Central memory CD8-positive, alpha-beta T cell (primary cell): ENCODE results near the gene ZNF438.

ENCODE experiments used
- ATAC-seq: fragments of 150-1000 bp; cut with Tn5 transposase; replicated peaks from 2 replicates; pipeline ENCODE4 v1.10.0; 2022; ENCODE audit warnings: mild to moderate bottlenecking, moderate FRiP score, moderate number of reproducible peaks; ENCODE audit not compliant: poor library complexity, severe bottlenecking; ENCODE audit errors: extremely low read depth
- DNase-seq, 2 donors: peaks; one replicate each; pipeline ENCODE4 v3.0.0; 2021; ENCODE audit warnings: low spot score in 2 of 2
- H3K27ac Mint-ChIP-seq: one replicate; pipeline ENCODE4 v1.8.0; 2022; ENCODE audit warnings: low read depth, mild to moderate bottlenecking, moderate library complexity, mixed read lengths
- H3K27me3 Mint-ChIP-seq: one replicate; pipeline ENCODE4 v1.8.0; 2022; ENCODE audit warnings: mixed read lengths
- H3K36me3 Mint-ChIP-seq: one replicate; pipeline ENCODE4 v1.8.0; 2022; ENCODE audit warnings: mild to moderate bottlenecking, moderate library complexity, mixed read lengths; ENCODE audit not compliant: insufficient read depth
- H3K4me1 Mint-ChIP-seq: one replicate; pipeline ENCODE4 v1.8.0; 2022; ENCODE audit warnings: mixed read lengths
- H3K4me3 Mint-ChIP-seq: one replicate; pipeline ENCODE4 v1.8.0; 2022; ENCODE audit warnings: mild to moderate bottlenecking, moderate library complexity, mixed read lengths
- H3K9me3 Mint-ChIP-seq: one replicate; pipeline ENCODE4 v1.8.0; 2022; ENCODE audit warnings: mixed read lengths

The ZNF438 gene

GRCh38 chr10:30849231-30850035 is 182.2 kb downstream of the ZNF438 start:
- H3K27me3 Mint-ChIP-seq: no peaks in the 10 kb centered on the region
- no peaks in the 10 kb centered on the region for H3K9me3 Mint-ChIP-seq
- DNase-seq (no peak), ATAC-seq (no peak)
- peaks cover 1% of the 10 kb centered on the region for H3K36me3 Mint-ChIP-seq
- H3K27ac Mint-ChIP-seq: no peak overlapping the region
- H3K4me1 Mint-ChIP-seq: no peaks in the 10 kb centered on the region
- H3K4me3 Mint-ChIP-seq: no peak overlapping the region

- DNase-seq (no peak), ATAC-seq (no peak)
- no peaks in the 10 kb centered on the region for H3K9me3 Mint-ChIP-seq
- H3K4me1 Mint-ChIP-seq: no peaks in the 10 kb centered on the region
- H3K4me3 Mint-ChIP-seq: no peak overlapping the region
- H3K27ac Mint-ChIP-seq: no peak overlapping the region
- H3K36me3 Mint-ChIP-seq: peaks cover 1% of the 10 kb centered on the region
- no peaks in the 10 kb centered on the region for H3K27me3 Mint-ChIP-seq
Observed at GRCh38 chr10:30848396-30849032, 183.2 kb downstream of the ZNF438 start.

GRCh38 chr10:30847642-30848041 is 184.0 kb downstream of the ZNF438 start:
- no peak for DNase-seq
- H3K4me1 Mint-ChIP-seq: no peaks in the 10 kb centered on the region
- ATAC-seq: no peak
- no peak overlapping the region for H3K4me3 Mint-ChIP-seq
- H3K9me3 Mint-ChIP-seq: no peaks in the 10 kb centered on the region
- H3K27ac Mint-ChIP-seq: no peak overlapping the region
- H3K36me3 Mint-ChIP-seq: peaks cover 1% of the 10 kb centered on the region
- H3K27me3 Mint-ChIP-seq: no peaks in the 10 kb centered on the region

- no peaks in the 10 kb centered on the region for H3K4me1 Mint-ChIP-seq
- no peak overlapping the region for H3K4me3 Mint-ChIP-seq
- H3K36me3 Mint-ChIP-seq: peaks cover 1% of the 10 kb centered on the region
- H3K27me3 Mint-ChIP-seq: no peaks in the 10 kb centered on the region
- no peak overlapping the region for H3K27ac Mint-ChIP-seq
- DNase-seq: no peak
- no peak for ATAC-seq
- H3K9me3 Mint-ChIP-seq: no peaks in the 10 kb centered on the region
Observed at GRCh38 chr10:30847199-30847598, 184.5 kb downstream of the ZNF438 start.

- H3K4me3 Mint-ChIP-seq: no peak overlapping the region
- no peak for DNase-seq
- peaks cover 1% of the 10 kb centered on the region for H3K36me3 Mint-ChIP-seq
- H3K9me3 Mint-ChIP-seq: no peaks in the 10 kb centered on the region
- no peaks in the 10 kb centered on the region for H3K27me3 Mint-ChIP-seq
- ATAC-seq: no peak
- no peaks in the 10 kb centered on the region for H3K4me1 Mint-ChIP-seq
- H3K27ac Mint-ChIP-seq: no peak overlapping the region
Observed at GRCh38 chr10:30846710-30847109, 185.0 kb downstream of the ZNF438 start.

- no peaks in the 10 kb centered on the region for H3K9me3 Mint-ChIP-seq
- peaks cover 1% of the 10 kb centered on the region for H3K36me3 Mint-ChIP-seq
- ATAC-seq (no peak), DNase-seq (no peak)
- H3K4me3 Mint-ChIP-seq: no peak overlapping the region
- H3K4me1 Mint-ChIP-seq: no peaks in the 10 kb centered on the region
- no peaks in the 10 kb centered on the region for H3K27me3 Mint-ChIP-seq
- H3K27ac Mint-ChIP-seq: no peak overlapping the region
Observed at GRCh38 chr10:30842894-30843293, 188.8 kb downstream of the ZNF438 start.

- Mint-ChIP-seq H3K4me3 (no peak overlapping the region), H3K4me1 (no peaks in the 10 kb centered on the region), H3K9me3 (no peaks in the 10 kb centered on the region), H3K27ac (no peak overlapping the region), H3K27me3 (no peaks in the 10 kb centered on the region), H3K36me3 (peaks cover 1% of the 10 kb centered on the region)
- DNase-seq (no peak), ATAC-seq (no peak)
Observed at GRCh38 chr10:30842185-30842584, 189.5 kb downstream of the ZNF438 start.

GRCh38 chr10:30840395-30841050 is 191.1 kb downstream of the ZNF438 start:
- ATAC-seq (no peak), DNase-seq (no peak)
- H3K4me3 Mint-ChIP-seq: no peak overlapping the region
- no peaks in the 10 kb centered on the region for H3K27me3 Mint-ChIP-seq
- no peak overlapping the region for H3K27ac Mint-ChIP-seq
- H3K36me3 Mint-ChIP-seq: no peaks in the 10 kb centered on the region
- H3K9me3 Mint-ChIP-seq: no peaks in the 10 kb centered on the region
- no peaks in the 10 kb centered on the region for H3K4me1 Mint-ChIP-seq

GRCh38 chr10:30839652-30840051 is 192.0 kb downstream of the ZNF438 start:
- no peak for ATAC-seq
- no peaks in the 10 kb centered on the region for H3K27me3 Mint-ChIP-seq

GRCh38 chr10:30836406-30836805 is 195.3 kb downstream of the ZNF438 start:
- no peaks in the 10 kb centered on the region for H3K4me1 Mint-ChIP-seq
- H3K9me3 Mint-ChIP-seq: no peaks in the 10 kb centered on the region
- no peak overlapping the region for H3K27ac Mint-ChIP-seq
- no peaks in the 10 kb centered on the region for H3K27me3 Mint-ChIP-seq
- H3K4me3 Mint-ChIP-seq: no peak overlapping the region
- no peak for DNase-seq
- ATAC-seq: no peak
- H3K36me3 Mint-ChIP-seq: no peaks in the 10 kb centered on the region

More at GRCh38 chr10:30839652-30840051, 192.0 kb downstream of the ZNF438 start:
- no peak overlapping the region for H3K27ac Mint-ChIP-seq
- no peaks in the 10 kb centered on the region for H3K4me1 Mint-ChIP-seq
- DNase-seq: no peak
- H3K9me3 Mint-ChIP-seq: no peaks in the 10 kb centered on the region
- no peak overlapping the region for H3K4me3 Mint-ChIP-seq
- H3K36me3 Mint-ChIP-seq: no peaks in the 10 kb centered on the region

GRCh38 chr10:30835146-30835545 is 196.5 kb downstream of the ZNF438 start:
- ATAC-seq: no peak
- no peaks in the 10 kb centered on the region for H3K9me3 Mint-ChIP-seq
- no peaks in the 10 kb centered on the region for H3K36me3 Mint-ChIP-seq
- H3K27me3 Mint-ChIP-seq: no peaks in the 10 kb centered on the region
- H3K4me1 Mint-ChIP-seq: no peaks in the 10 kb centered on the region
- no peak overlapping the region for H3K4me3 Mint-ChIP-seq
- no peak for DNase-seq
- no peak overlapping the region for H3K27ac Mint-ChIP-seq

GRCh38 chr10:30834651-30835050 is 197.0 kb downstream of the ZNF438 start:
- H3K27me3 Mint-ChIP-seq: no peaks in the 10 kb centered on the region
- ATAC-seq: no peak
- no peaks in the 10 kb centered on the region for H3K36me3 Mint-ChIP-seq
- H3K4me1 Mint-ChIP-seq: no peaks in the 10 kb centered on the region
- H3K9me3 Mint-ChIP-seq: no peaks in the 10 kb centered on the region
- DNase-seq: no peak
- no peak overlapping the region for H3K4me3 Mint-ChIP-seq
- no peak overlapping the region for H3K27ac Mint-ChIP-seq

- ATAC-seq (no peak), DNase-seq (no peak)
- Mint-ChIP-seq H3K4me1 (no peaks in the 10 kb centered on the region), H3K27me3 (no peaks in the 10 kb centered on the region), H3K36me3 (no peaks in the 10 kb centered on the region), H3K9me3 (no peaks in the 10 kb centered on the region), H3K4me3 (no peak overlapping the region), H3K27ac (no peak overlapping the region)
Observed at GRCh38 chr10:30834153-30834552, 197.5 kb downstream of the ZNF438 start.
